Measurements from ENCODE around the gene TTC5.
"Not testable (repeated sequence)": the region's sequence is repeated elsewhere in the genome, so short reads cannot be mapped to it uniquely, and the experiment has no call there.

TTC5 gene

DNA sequence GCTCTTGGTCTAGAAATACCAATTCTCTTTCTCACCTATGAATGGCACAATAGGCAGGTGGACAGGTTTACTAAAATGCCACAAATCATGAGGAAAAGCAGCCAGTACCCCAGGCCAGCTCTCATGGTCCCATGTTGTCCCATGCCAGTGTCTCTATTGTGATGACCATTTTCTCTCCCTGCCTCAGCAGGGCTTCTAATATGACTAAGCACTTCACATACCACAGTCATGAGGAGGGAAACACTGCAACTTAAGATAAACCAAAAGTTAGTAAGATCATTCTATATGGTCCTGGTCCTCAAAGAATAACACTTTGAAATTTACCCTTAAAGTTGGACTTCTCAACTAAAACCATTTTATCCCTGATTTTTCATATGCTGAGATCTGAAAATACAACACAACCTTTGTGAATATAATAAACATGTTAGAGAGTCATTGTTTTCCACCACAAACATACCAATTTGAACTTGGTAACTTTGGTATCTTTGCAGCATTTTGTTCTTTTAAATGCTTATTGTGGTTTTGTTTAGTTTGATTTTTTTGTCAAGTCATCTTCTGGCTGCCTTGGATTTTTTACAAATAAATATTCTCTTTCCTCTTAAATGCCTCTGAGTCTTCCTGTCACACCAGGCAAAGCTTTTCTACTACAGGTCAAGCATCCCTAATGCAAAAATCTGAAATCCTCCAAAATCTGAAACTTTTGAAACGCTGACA, 3.6 kb downstream of the TTC5 start:
- DNase-seq (ENCODE audit: low spot score): no peak

DNA sequence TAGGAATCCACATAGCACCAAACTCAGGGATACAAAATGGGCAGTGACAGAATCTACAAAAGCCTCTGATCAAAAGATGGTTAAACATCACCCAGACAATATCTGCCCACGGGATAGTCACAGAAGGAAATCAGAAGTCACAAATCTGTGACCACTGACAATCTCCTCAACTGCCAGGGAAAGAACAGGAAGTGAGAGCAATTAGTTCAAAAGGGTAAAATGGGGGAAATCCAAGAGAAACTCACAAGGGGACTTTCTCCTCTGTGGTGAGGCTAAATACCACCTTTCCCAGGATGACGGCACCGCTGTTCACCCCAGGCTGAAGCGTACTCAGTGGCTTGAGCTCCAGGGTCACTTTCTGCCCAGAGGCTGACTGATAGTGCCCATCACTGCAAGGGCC, 10.7 kb downstream of the TTC5 start:
- no peak for DNase-seq (ENCODE audit: low spot score)

DNA sequence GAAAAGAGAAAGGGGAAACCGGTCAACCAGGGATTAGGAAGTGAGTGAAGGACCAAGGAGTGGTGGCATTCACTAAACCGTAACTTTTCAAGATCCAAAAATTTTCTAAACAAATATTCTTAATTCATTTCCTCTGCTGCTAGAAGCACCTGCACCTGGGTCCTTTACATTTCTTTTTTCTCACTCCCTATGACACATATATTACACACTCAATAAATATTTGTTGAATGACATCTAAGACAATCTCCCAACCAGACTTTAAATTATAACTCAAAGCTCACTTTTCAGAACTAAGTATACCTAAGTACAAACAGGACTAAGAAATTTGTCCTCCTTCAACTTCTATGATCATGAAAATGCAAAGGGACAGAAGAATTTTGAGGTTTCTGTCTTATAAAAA, 11.1 kb downstream of the TTC5 start:
- no peak for DNase-seq (ENCODE audit: low spot score)

DNA sequence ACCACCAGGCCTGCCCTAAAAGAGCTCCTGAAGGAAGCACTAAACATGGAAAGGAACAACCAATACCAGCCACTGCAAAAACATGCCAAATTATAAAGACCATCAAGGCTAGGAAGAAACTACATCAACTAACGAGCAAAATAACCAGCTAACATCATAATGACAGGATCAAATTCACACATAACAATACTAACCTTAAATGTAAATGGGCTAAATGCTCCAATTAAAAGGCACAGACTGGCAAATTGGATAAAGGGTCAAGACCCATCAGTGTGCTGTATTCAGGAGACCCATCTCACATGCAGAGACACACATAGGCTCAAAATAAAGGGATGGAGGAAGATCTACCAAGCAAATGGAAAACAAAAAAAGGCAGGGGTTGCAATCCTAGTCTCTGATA, 23.8 kb downstream of the TTC5 start:
- not testable (repeated sequence) for DNase-seq (ENCODE audit: low spot score)

DNA sequence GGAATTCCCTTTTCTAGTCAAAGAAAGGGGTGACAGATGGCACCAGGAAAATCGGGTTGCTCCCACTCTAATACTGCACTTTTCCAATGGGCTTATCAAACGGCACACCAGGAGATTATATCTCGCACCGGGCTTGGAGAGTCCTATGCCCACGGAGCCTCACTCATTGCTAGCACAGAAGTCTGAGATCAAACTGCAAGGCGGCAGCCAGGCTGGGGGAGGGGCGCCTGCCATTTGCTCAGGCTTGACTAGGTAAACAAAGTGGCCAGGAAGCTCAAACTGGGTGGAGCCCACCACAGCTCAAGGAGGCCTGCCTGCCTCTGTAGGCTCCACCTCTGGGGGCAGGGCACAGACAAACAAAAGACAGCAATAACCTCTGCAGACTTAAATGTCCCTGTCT, 25.5 kb downstream of the TTC5 start:
- DNase-seq (ENCODE audit: low spot score): not testable (repeated sequence)

DNA sequence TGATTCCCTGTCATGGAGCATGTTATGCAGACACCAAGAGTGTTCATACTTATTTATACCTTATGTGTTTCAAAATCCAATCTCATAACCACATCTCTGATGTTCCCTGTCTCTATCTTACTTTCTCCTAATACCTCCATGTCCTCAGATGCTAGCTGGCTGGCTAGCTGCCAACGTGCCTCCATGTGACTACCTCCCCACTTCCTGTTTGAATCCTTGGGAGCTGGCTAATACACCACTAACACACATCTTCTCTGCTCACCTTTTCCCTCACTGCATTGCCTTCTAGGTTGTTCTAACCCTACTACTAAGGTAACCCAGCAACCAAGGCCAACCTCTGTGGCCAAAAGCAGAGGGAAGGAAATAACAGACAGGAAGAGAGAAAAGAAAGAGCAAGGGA, 27.3 kb downstream of the TTC5 start:
- peak; percentile 8 for DNase-seq (ENCODE audit: low spot score)

DNA sequence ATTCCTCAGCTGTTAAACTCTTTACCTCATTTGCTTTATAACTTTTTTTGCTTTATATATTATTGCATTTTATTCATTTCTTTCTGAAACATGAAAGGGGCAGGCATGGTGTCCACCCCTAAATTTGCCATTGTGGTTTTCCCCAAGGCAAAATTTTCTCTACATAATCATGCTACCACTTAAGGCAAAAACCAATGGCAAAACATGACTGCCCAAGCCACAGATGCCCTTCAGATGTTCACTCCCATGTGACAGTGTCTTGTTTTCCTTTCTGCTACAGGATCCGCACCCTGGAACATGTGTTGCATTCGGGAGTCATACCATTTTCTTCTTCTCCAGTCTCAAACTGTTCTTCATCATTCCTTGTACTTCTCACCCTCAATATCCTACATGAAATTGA, 28.3 kb downstream of the TTC5 start:
- no peak for DNase-seq (ENCODE audit: low spot score)

DNA sequence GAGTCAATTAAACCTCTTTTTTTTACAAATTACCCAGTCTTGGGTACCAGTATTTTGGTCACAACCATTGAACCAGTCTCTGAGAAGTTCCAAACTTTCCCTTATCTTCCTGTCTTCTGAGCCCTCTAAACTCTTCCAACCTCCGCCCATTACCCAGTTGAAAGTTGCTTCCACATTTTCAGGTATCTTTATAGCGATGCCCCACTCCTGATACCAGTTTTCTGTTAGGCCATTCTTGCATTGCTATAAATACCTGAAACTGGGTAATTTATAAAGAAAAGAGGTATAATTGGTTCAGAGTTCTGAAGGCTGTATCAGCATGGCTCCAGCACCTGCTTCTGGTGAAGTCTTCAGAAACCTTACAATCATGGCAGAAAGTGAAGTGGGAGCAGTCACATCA, 31.7 kb downstream of the TTC5 start:
- DNase-seq (ENCODE audit: low spot score): no peak

DNA sequence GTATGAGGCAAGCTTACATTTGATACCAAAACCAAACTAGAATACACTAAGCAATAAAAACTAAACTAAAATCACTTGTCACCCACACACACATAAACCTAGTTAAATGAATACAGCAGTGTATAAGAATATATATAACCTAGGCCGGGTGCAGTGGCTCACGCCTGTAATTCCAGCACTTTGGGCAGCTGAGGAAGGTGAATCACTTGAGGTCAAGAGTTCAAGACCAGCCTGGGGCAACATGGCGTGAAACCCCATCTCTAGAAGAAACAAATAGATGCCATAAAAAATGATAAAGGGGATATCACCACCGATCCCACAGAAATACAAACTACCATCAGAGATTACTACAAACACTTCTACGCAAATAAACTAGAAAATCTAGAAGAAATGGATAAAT, 41.4 kb downstream of the TTC5 start:
- DNase-seq (ENCODE audit: low spot score): not testable (repeated sequence)

DNA sequence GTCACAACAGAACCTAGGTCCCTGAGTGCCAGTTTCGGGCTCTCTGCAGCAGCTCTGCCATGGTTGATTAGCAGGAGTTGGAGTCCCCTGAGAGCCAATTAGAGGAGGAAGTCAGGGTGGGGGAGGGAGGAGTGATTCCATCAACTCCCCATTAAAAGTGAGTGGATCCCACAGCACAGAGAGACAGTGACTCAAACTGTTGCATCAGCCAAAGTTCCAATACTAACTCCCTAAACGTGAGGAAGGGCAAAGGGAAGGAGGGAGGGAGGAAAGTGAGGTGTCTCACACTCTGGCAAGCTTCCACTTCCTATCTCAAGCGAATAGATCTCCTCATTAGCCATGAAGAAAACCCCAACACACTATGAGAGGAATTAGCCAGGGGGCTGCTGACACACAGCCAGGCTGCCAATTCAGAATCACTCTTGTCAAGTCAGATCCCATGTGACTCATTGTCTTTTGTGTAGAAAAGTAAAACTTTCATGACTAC, 43.1 kb downstream of the TTC5 start:
- DNase-seq (ENCODE audit: low spot score): no peak

DNA sequence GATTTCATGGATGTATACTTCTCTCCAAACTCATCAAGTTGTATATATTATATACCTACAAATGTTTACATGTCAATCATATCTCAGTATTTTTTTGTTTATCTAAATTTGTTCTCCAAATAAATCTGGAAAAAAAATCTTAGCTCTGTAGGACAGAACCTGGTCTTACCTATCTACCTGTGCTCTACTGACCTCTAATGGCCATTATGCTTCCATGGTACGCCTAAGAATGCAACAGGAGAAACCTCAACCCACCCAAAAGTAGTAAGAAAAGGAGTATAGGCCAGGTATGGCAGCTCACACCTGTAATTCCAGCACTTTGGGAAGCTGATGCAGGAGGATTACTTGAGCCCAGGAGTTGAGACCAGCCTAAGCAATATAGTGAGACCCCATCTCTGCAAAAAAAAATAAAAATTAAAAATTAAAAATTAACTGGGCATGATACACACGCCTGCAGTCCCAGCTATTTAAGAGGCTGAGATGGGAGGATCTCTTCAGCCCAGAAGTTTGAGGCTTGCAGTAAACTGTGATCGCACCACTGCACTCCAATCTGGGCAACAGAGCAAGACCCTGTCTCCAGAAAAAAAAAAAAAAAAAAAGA, 58.0 kb downstream of the TTC5 start:
- peak; percentile 24 for DNase-seq (ENCODE audit: low spot score)
